ENCODE results near the gene XPO6.

The XPO6 gene

GRCh38 chr16:28086186-28087139 is 125.3 kb downstream of the XPO6 start:
- DNase-seq = no peak

- DNase-seq = no peak
These were observed 126.2 kb downstream of the XPO6 start for GRCh38 chr16:28085389-28086171.

GRCh38 chr16:28084209-28084608 is 127.6 kb downstream of the XPO6 start:
- no peak for DNase-seq

GRCh38 chr16:28082624-28083023 is 129.1 kb downstream of the XPO6 start:
- DNase-seq = no peak

- DNase-seq = no peak
These were observed 130.3 kb downstream of the XPO6 start for GRCh38 chr16:28081391-28081968.

- DNase-seq = no peak
These were observed 133.5 kb downstream of the XPO6 start for GRCh38 chr16:28078261-28078660.

- DNase-seq = no peak
These were observed 137.9 kb downstream of the XPO6 start for GRCh38 chr16:28073836-28074235.

- DNase-seq = no peak
These were observed 139.7 kb downstream of the XPO6 start for GRCh38 chr16:28072087-28072486.

- DNase-seq = no peak
These were observed 141.6 kb downstream of the XPO6 start for GRCh38 chr16:28069971-28070794.

- DNase-seq = no peak
These were observed 142.8 kb downstream of the XPO6 start for GRCh38 chr16:28068976-28069375.

- DNase-seq = peak; percentile 91
These were observed 144.0 kb downstream of the XPO6 start for GRCh38 chr16:28067604-28068379.

- DNase-seq = no peak
These were observed 147.0 kb downstream of the XPO6 start for GRCh38 chr16:28064706-28065249.

GRCh38 chr16:28064150-28064549 is 147.6 kb downstream of the XPO6 start:
- no peak for DNase-seq

- DNase-seq = no peak
These were observed 148.1 kb downstream of the XPO6 start, which contains the start of gene GSG1L for GRCh38 chr16:28063591-28064061. GSG1L (minus strand) TSS chr16:28063714; CDS start chr16:28063424, 290 bp downstream.

GRCh38 chr16:28062847-28063521 is 148.8 kb downstream of the XPO6 start:
- no peak for DNase-seq

- DNase-seq = no peak
These were observed 149.4 kb downstream of the XPO6 start for GRCh38 chr16:28062261-28062846.

- DNase-seq = no peak
These were observed 150.2 kb downstream of the XPO6 start for GRCh38 chr16:28061352-28062101.

- no peak for DNase-seq
These were observed 151.8 kb downstream of the XPO6 start for GRCh38 chr16:28059841-28060575.

All from NCI-H226 (cell line).